Measurements from ENCODE around the gene ZC3H14. TPM values are rescaled to one million over a fixed set of nuclear protein-coding genes. Genes with fewer than 3 reads are reported as not detected.

Gene ZC3H14
- total and polyA plus RNA-seq, 4 experiments from 2014 or later = 38.4 to 54.6 (median 47.6) TPM

- intact Hi-C loops (cut with micrococcal nuclease) = no loop called here
- ChIA-PET POLR2A (ENCODE audit: partially characterized antibody) (interaction anchor here (0.7 kb wide), 1 partner anchor 11 kb away, joined by 3 read pairs; no protein-coding TSS in a partner anchor), CTCF (ENCODE audit: partially characterized antibody) (no interaction called here)
Observed at GRCh38 chr14:88632512-88632911, 69.7 kb downstream of the ZC3H14 start.

GRCh38 chr14:88639221-88639620 lies 76.4 kb downstream of the ZC3H14 start:
- ChIA-PET CTCF (ENCODE audit: partially characterized antibody) (no interaction called here), POLR2A (ENCODE audit: partially characterized antibody) (no interaction called here)
- Histone ChIP-seq H3K36me3 (ENCODE audit: insufficient read depth, low read length) (no peaks in the 10 kb centered on the region), H3K4me1 (ENCODE audit: insufficient read depth, low read length) (no peaks in the 10 kb centered on the region), H3K9me3 (ENCODE audit: control insufficient read depth in 1 of 2, low read length in 2 of 2) (no peaks in the 10 kb centered on the region), H3K27me3 (ENCODE audit: insufficient read depth, low read length) (no peaks in the 10 kb centered on the region), H3K4me3 (ENCODE audit: low read length in 2 of 2) (no peak overlapping the region), H3K27ac (ENCODE audit: low read depth, low read length) (no peak overlapping the region)
- no peak overlapping the region for H3K27ac Mint-ChIP-seq
- H3K4me1 Mint-ChIP-seq = no peaks in the 10 kb centered on the region
- no peak overlapping the region for H3K4me3 Mint-ChIP-seq
- DNase-seq = no peak
- H3K9me3 Mint-ChIP-seq = peaks cover 2 to 28% (median 19%) of the 10 kb centered on the region in 8 donors
- intact Hi-C loops (cut with micrococcal nuclease) = no loop called here
- no peaks in the 10 kb centered on the region for H3K27me3 Mint-ChIP-seq
- H3K36me3 Mint-ChIP-seq = peaks cover 23 to 58% of the 10 kb centered on the region in 2 donors

More at GRCh38 chr14:88632512-88632911, 69.7 kb downstream of the ZC3H14 start:
- H3K27ac Mint-ChIP-seq = no peak overlapping the region
- no peak overlapping the region for H3K4me3 Mint-ChIP-seq
- DNase-seq = no peak
- no peaks in the 10 kb centered on the region for H3K4me1 ChIP-seq (ENCODE audit: insufficient read depth, low read length)
- no peak overlapping the region for H3K27ac ChIP-seq (ENCODE audit: low read depth, low read length)
- H3K4me1 Mint-ChIP-seq = no peaks in the 10 kb centered on the region
- H3K9me3 ChIP-seq (ENCODE audit: control insufficient read depth in 1 of 2, low read length in 2 of 2) = no peaks in the 10 kb centered on the region
- peaks cover 2 to 20% of the 10 kb centered on the region in 2 donors for H3K36me3 Mint-ChIP-seq
- no peak overlapping the region for H3K4me3 ChIP-seq (ENCODE audit: low read length in 2 of 2)
- H3K27me3 ChIP-seq (ENCODE audit: insufficient read depth, low read length) = no peaks in the 10 kb centered on the region
- no peaks in the 10 kb centered on the region for H3K36me3 ChIP-seq (ENCODE audit: insufficient read depth, low read length)
- peaks cover 0 to 3% (median 0%) of the 10 kb centered on the region in 8 donors for H3K9me3 Mint-ChIP-seq
- no peaks in the 10 kb centered on the region for H3K27me3 Mint-ChIP-seq

- Mint-ChIP-seq H3K27ac (no peak overlapping the region), H3K4me3 (no peak overlapping the region), H3K27me3 (no peaks in the 10 kb centered on the region), H3K36me3 (peaks cover 29 to 35% of the 10 kb centered on the region in 2 donors), H3K4me1 (no peaks in the 10 kb centered on the region), H3K9me3 (peaks cover 0 to 16% (median 9%) of the 10 kb centered on the region in 8 donors)
- CTCF ChIA-PET (ENCODE audit: partially characterized antibody) = no interaction called here
- Histone ChIP-seq H3K9me3 (ENCODE audit: control insufficient read depth in 1 of 2, low read length in 2 of 2) (no peaks in the 10 kb centered on the region), H3K4me3 (ENCODE audit: low read length in 2 of 2) (no peak overlapping the region), H3K27me3 (ENCODE audit: insufficient read depth, low read length) (no peaks in the 10 kb centered on the region), H3K36me3 (ENCODE audit: insufficient read depth, low read length) (no peaks in the 10 kb centered on the region), H3K27ac (ENCODE audit: low read depth, low read length) (no peak overlapping the region), H3K4me1 (ENCODE audit: insufficient read depth, low read length) (no peaks in the 10 kb centered on the region)
- no peak for DNase-seq
- intact Hi-C loops (cut with micrococcal nuclease) = no loop called here
- POLR2A ChIA-PET (ENCODE audit: partially characterized antibody) = no interaction called here
Observed at GRCh38 chr14:88660056-88660455, 97.2 kb downstream of the ZC3H14 start.

- ChIA-PET CTCF (ENCODE audit: partially characterized antibody) (interaction anchor here (0.9 to 4.6 kb wide), 18 partner anchors 10 to 1246 kb away, joined by 3 to 64 read pairs (median 5); partner anchors contain the start of gene EML5), POLR2A (ENCODE audit: partially characterized antibody) (interaction anchor here (0.8 kb wide), 1 partner anchor 125 kb away, joined by 3 read pairs; the partner anchor contains the start of gene EML5)
- peak; percentile 53 to 60 (median 55) for DNase-seq
- peaks cover 12 to 29% of the 10 kb centered on the region in 2 donors for H3K36me3 Mint-ChIP-seq
- intact Hi-C loops (cut with micrococcal nuclease) = loop anchor here (1.0 to 5.0 kb wide), 5 partner anchors 125 to 1248 kb away; partner anchors contain the start of genes EML5 and TTC8
- Histone ChIP-seq H3K27ac (ENCODE audit: low read depth, low read length) (no peak overlapping the region), H3K9me3 (ENCODE audit: control insufficient read depth in 1 of 2, low read length in 2 of 2) (no peaks in the 10 kb centered on the region), H3K4me3 (ENCODE audit: low read length in 2 of 2) (no peak overlapping the region), H3K36me3 (ENCODE audit: insufficient read depth, low read length) (no peaks in the 10 kb centered on the region), H3K27me3 (ENCODE audit: insufficient read depth, low read length) (no peaks in the 10 kb centered on the region), H3K4me1 (ENCODE audit: insufficient read depth, low read length) (no peaks in the 10 kb centered on the region)
- H3K27ac Mint-ChIP-seq = peak overlapping the region in 2 of 7 donors; percentile 24 to 43
- H3K27me3 Mint-ChIP-seq = no peaks in the 10 kb centered on the region
- no peak overlapping the region for H3K4me3 Mint-ChIP-seq
- peaks cover 0 to 2% (median 0%) of the 10 kb centered on the region in 4 donors for H3K4me1 Mint-ChIP-seq
- H3K9me3 Mint-ChIP-seq = peaks cover 0 to 9% (median 7%) of the 10 kb centered on the region in 8 donors
Observed at GRCh38 chr14:88667555-88668273, 104.9 kb downstream of the ZC3H14 start.

- intact Hi-C loops (cut with micrococcal nuclease) = loop anchor here (5.0 kb wide), 1 partner anchor 349 kb away; no protein-coding TSS in a partner anchor
- Histone ChIP-seq H3K4me1 (ENCODE audit: insufficient read depth, low read length) (no peaks in the 10 kb centered on the region), H3K9me3 (ENCODE audit: control insufficient read depth in 1 of 2, low read length in 2 of 2) (no peaks in the 10 kb centered on the region), H3K27ac (ENCODE audit: low read depth, low read length) (no peak overlapping the region), H3K36me3 (ENCODE audit: insufficient read depth, low read length) (no peaks in the 10 kb centered on the region), H3K4me3 (ENCODE audit: low read length in 2 of 2) (no peak overlapping the region), H3K27me3 (ENCODE audit: insufficient read depth, low read length) (no peaks in the 10 kb centered on the region)
- CTCF ChIA-PET (ENCODE audit: partially characterized antibody) = interaction anchor here (0.9 to 4.6 kb wide), 12 partner anchors 9 to 209 kb away, joined by 3 to 64 read pairs (median 5); no protein-coding TSS in a partner anchor
- Mint-ChIP-seq H3K27ac (peak overlapping the region in 1 of 7 donors; percentile 43), H3K27me3 (no peaks in the 10 kb centered on the region), H3K4me1 (peaks cover 0 to 2% (median 0%) of the 10 kb centered on the region in 4 donors), H3K36me3 (peaks cover 14 to 36% of the 10 kb centered on the region in 2 donors), H3K9me3 (peaks cover 0 to 12% (median 7%) of the 10 kb centered on the region in 8 donors), H3K4me3 (no peak overlapping the region)
- DNase-seq = no peak
- POLR2A ChIA-PET (ENCODE audit: partially characterized antibody) = no interaction called here
Observed at GRCh38 chr14:88668448-88669116, 105.7 kb downstream of the ZC3H14 start.

- no peak for DNase-seq
- Mint-ChIP-seq H3K4me3 (no peak overlapping the region), H3K36me3 (peaks cover 16 to 41% of the 10 kb centered on the region in 2 donors), H3K9me3 (peaks cover 0 to 12% (median 7%) of the 10 kb centered on the region in 8 donors), H3K27me3 (no peaks in the 10 kb centered on the region), H3K4me1 (peaks cover 0 to 2% (median 0%) of the 10 kb centered on the region in 4 donors), H3K27ac (no peak overlapping the region)
- Histone ChIP-seq H3K4me1 (ENCODE audit: insufficient read depth, low read length) (no peaks in the 10 kb centered on the region), H3K27me3 (ENCODE audit: insufficient read depth, low read length) (no peaks in the 10 kb centered on the region), H3K36me3 (ENCODE audit: insufficient read depth, low read length) (no peaks in the 10 kb centered on the region), H3K9me3 (ENCODE audit: control insufficient read depth in 1 of 2, low read length in 2 of 2) (no peaks in the 10 kb centered on the region), H3K4me3 (ENCODE audit: low read length in 2 of 2) (no peak overlapping the region), H3K27ac (ENCODE audit: low read depth, low read length) (no peak overlapping the region)
- POLR2A ChIA-PET (ENCODE audit: partially characterized antibody) = no interaction called here
- intact Hi-C loops (cut with micrococcal nuclease) = loop anchor here (5.0 kb wide), 1 partner anchor 348 kb away; no protein-coding TSS in a partner anchor
- CTCF ChIA-PET (ENCODE audit: partially characterized antibody) = interaction anchor here (1.0 to 4.6 kb wide), 5 partner anchors 8 to 199 kb away, joined by 3 to 64 read pairs (median 4); no protein-coding TSS in a partner anchor
Observed at GRCh38 chr14:88669346-88669745, 106.5 kb downstream of the ZC3H14 start.
